HG03460 (cell line): ENCODE measurements around the gene LRRN2.
"Not testable (repeated sequence)": the region's sequence is repeated elsewhere in the genome, so short reads cannot be mapped to it uniquely, and the experiment has no call there.

ENCODE experiments used
- ATAC-seq: cut with Tn5 transposase; IDR thresholded peaks from one replicate; pipeline ENCODE4 v1.9.1; 2021; ENCODE audit not compliant: unreplicated experiment

LRRN2 gene

DNA sequence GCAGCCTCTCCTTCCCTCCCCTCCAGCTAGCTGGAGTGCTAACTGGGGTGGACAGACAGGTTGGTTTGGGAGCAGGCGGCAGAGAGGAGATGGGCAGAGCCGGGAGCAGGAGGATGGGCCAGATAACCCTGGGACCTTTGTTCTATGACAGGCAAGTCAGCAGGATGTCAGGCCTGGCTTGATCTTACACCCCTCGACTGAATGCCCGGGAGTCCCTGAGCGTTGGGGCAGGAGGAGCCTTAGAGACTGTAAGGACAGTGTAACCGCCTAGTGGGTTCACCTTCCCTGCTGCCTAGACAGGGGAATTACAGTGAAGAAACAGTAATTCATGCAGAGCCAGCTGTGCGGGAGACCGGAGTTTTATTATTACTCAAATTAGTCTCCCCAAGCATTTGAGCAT is 109.1 kb downstream of the LRRN2 start:
- ATAC-seq = no peak

GRCh38 chr1:204575221-204576190 is 110.0 kb downstream of the LRRN2 start:
- no peak for ATAC-seq

GRCh38 chr1:204574865-204575163 is 110.7 kb downstream of the LRRN2 start:
- ATAC-seq = no peak

GRCh38 chr1:204574016-204574864 is 111.3 kb downstream of the LRRN2 start:
- ATAC-seq = no peak

DNA sequence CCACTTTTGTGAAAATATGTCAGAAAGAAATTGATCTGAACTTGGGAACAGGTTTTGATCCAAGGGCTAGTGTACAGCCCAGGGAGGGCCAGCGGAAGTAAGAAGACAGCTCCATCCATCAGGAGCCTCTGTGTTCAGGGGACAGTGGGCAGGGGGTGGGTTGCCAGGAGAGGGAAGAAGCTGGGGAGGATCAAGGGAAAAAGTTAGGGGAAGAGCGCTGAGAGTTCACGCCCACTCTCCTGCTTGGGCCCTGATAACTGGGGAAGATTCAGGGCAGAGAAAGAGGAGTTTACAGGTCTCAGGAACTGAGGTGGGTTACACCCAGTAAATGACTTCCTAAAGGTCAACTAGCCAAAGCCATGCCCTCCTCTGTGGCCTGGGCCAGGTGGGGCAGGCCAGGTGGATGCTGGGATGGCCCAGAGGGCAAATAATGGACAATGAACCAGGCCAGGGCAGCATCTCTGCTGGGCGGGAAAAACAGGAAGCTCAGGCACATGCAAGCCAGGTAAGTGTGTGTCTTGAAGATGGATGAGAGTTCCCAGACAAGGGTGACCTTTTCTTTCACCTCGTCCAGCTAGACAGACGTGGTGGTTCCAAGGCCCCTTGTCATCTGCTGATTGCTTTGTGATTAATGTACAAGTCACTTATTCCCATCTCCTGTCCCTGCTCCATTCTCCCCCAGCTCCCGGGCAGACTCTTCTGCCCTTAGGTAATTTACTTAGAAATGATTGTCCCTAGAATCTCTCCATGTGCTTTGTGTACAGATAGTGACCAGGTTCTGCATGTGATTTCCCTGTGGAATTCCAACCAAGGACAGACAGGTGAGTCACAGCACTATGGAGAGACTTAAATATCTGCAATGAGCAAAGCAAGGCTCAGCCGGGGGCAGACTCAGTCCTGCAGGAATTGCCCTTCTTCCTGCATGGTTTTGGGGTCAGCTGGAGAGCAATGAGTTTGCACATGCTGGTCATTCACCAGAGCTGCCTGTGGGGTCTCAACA is 112.3 kb downstream of the LRRN2 start:
- no peak for ATAC-seq

GRCh38 chr1:204571631-204572030 is 113.9 kb downstream of the LRRN2 start:
- no peak for ATAC-seq

- ATAC-seq = no peak
Measured at GRCh38 chr1:204571128-204571527, 114.4 kb downstream of the LRRN2 start.

DNA sequence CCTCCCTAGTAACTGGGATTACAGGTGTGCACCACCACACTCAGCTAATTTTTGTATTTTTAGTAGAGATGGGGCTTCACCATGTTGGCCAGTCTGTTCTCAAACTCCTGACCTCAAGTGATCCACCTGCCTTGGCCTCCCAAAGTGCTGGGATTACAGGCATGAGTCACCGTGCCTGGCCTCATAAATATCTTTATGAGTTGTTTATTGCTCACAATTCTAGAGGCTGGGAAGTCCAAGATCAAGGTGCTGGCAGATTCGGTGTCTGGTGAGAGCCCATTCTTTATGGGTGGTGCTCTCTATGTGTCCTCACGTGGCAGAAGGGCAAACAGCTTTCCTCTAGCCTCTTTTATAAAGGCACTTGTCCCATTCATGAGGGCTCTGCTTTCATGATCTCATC is 115.5 kb downstream of the LRRN2 start:
- not testable (repeated sequence) for ATAC-seq

DNA sequence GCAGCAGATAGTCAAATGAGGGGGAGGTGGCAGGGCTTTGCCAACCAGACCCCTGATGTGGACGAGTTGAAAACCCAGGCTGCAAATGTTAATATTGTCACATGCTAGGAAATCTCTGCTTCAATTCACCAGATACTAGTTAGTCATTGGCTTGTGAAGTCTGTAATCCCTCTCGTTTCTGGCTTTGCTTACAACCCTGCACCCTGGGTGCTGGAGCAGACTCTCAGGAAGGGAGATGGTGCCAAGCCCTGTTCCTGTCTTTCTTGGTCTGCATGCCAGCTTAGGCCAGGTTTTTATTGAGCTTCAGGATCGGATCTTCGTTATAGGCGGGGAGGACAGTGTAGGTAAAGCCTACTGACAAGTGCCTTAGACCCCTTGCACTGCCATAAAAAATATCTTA is 116.1 kb downstream of the LRRN2 start:
- ATAC-seq = no peak

DNA sequence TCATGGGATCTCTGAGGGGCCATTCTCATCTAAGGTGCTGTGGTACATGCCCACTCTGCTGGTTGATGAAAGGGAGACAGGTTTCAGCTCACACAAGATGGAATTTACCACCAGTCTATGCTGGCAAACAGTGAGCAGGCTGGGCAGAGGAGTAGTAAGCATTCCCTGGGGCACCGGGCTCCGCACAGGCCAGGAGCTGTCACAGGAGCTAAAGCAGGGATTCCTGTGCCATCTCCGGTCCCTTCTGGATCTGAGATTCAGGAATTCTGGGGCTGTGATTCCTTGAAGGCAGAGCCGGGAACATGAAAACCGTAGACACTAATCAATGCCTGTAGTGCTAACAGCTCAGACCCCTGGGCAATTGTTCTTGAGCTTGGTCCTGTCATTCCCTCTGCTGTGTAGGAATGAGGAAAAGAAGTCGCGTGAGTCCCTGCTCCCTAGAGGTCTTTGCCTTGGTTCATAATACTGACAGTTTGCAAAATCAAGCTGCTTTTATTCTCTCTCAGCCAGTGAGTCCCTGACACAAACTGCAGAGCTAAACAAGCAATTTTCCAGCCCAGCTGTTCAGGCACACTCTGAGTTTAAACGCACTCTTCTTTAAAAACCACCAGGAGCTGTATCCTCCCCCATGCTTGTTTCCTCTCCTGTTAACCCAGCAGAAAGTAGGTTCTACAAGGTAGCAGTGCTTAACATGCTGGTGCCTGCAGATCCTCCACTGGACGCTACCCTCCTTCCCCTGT is 116.8 kb downstream of the LRRN2 start:
- no peak for ATAC-seq
